ENCODE results near the gene RPL10A. TPM values are rescaled to one million over a fixed set of nuclear protein-coding genes. Genes with fewer than 3 reads are reported as not detected.
A peak's percentile ranks its signal among the peaks of the same experiment; 100 is the strongest.

Gene RPL10A
- total RNA-seq, 4 donors from 2014 or later = 1,714 to 2,467 (median 2,118) TPM

GRCh38 chr6:35496841-35497570 lies 28.8 kb downstream of the RPL10A start, which contains the start of gene TEAD3:
TSS of gene TEAD3 (minus strand) at chr6:35497079.
- intact Hi-C loops (cut with DNase I; ENCODE audit: low total_unique reads) = no loop called here
- peak; percentile 31 to 94 for DNase-seq (ENCODE audit: low spot score in 2 of 2)
- TF ChIP-seq POLR2A (IDR thresholded peaks at IDR 0.05) (peak in 1 of 2 donors; percentile 18), CTCF (IDR thresholded peaks at IDR 0.05) (no peak)
- 1% methylated on average over 24 to 54 of the region's 98 CpGs for WGBS, 2 donors
- H3K4me3 ChIP-seq (ENCODE audit: low read depth, poor library complexity, severe bottlenecking) = peak within 1 kb of the TSS; percentile 78

- DNase-seq (ENCODE audit: low spot score in 2 of 2) = peak; percentile 63 to 95
- intact Hi-C loops (cut with DNase I; ENCODE audit: low total_unique reads) = no loop called here
- peak overlapping the region; percentile 52 for H3K4me3 ChIP-seq (ENCODE audit: low read depth, poor library complexity, severe bottlenecking)
- 7% methylated on average over 33 to 62 of the region's 77 CpGs for WGBS, 2 donors
- no peak for TF ChIP-seq POLR2A (IDR thresholded peaks at IDR 0.05)
- no peak for TF ChIP-seq CTCF (IDR thresholded peaks at IDR 0.05)
Observed at GRCh38 chr6:35497571-35498421, 29.6 kb downstream of the RPL10A start.

- no peak for DNase-seq (ENCODE audit: low spot score in 2 of 2)
- H3K4me3 ChIP-seq (ENCODE audit: low read depth, poor library complexity, severe bottlenecking) = no peak overlapping the region
- intact Hi-C loops (cut with DNase I; ENCODE audit: low total_unique reads) = no loop called here
- 40 to 52% methylated on average over 14 of the region's 14 CpGs for WGBS, 2 donors
- TF ChIP-seq CTCF (IDR thresholded peaks at IDR 0.05) = no peak
- TF ChIP-seq POLR2A (IDR thresholded peaks at IDR 0.05) = no peak
Observed at GRCh38 chr6:35498422-35499067, 30.3 kb downstream of the RPL10A start.

GRCh38 chr6:35499372-35499771 lies 31.2 kb downstream of the RPL10A start:
- 79 to 89% methylated on average over 4 of the region's 4 CpGs for WGBS, 2 donors
- intact Hi-C loops (cut with DNase I; ENCODE audit: low total_unique reads) = no loop called here
- DNase-seq (ENCODE audit: low spot score in 2 of 2) = no peak

More at GRCh38 chr6:35499372-35499771, 31.2 kb downstream of the RPL10A start:
- TF ChIP-seq POLR2A (IDR thresholded peaks at IDR 0.05) = no peak
- no peak for TF ChIP-seq CTCF (IDR thresholded peaks at IDR 0.05)
- no peak overlapping the region for H3K4me3 ChIP-seq (ENCODE audit: low read depth, poor library complexity, severe bottlenecking)
